Mucosa of stomach (tissue), 1 donor: ENCODE data around the gene PARD3.

Source experiments
- H3K27me3 ChIP-seq: one replicate; pipeline ENCODE4 v1.7.0; 2013; ENCODE audit warnings: mild to moderate bottlenecking, low read length; ENCODE audit not compliant: control insufficient read depth, insufficient read depth
- H3K36me3 ChIP-seq: one replicate; pipeline ENCODE4 v1.7.0; 2013; ENCODE audit warnings: low read length; ENCODE audit not compliant: control insufficient read depth, insufficient read depth
- H3K4me1 ChIP-seq: one replicate; pipeline ENCODE4 v1.7.0; 2013; ENCODE audit warnings: mild to moderate bottlenecking, low read length; ENCODE audit not compliant: control insufficient read depth, insufficient read depth
- H3K4me3 ChIP-seq: one replicate; pipeline ENCODE4 v1.7.0; 2013; ENCODE audit warnings: low read length
- H3K9ac ChIP-seq: one replicate; pipeline ENCODE4 v1.7.0; 2013; ENCODE audit warnings: mild to moderate bottlenecking, low read length, moderate library complexity
- H3K9me3 ChIP-seq: one replicate; pipeline ENCODE4 v1.7.0; 2013; ENCODE audit warnings: mild to moderate bottlenecking, low read length, moderate library complexity; ENCODE audit not compliant: control insufficient read depth
- donor health status: Pancreatic carcinoma.

Gene PARD3

GRCh38 chr10:34175121-34175520, 640.0 kb downstream of the PARD3 start:
- Histone ChIP-seq H3K36me3 (no peaks in the 10 kb centered on the region), H3K27me3 (no peaks in the 10 kb centered on the region), H3K9me3 (no peaks in the 10 kb centered on the region), H3K4me1 (no peaks in the 10 kb centered on the region), H3K4me3 (no peak overlapping the region), H3K9ac (no peak overlapping the region)

- H3K4me3 ChIP-seq, result no peak overlapping the region
- no peaks in the 10 kb centered on the region for H3K9me3 ChIP-seq
- H3K4me1 ChIP-seq, result no peaks in the 10 kb centered on the region
- H3K27me3 ChIP-seq, result no peaks in the 10 kb centered on the region
- H3K36me3 ChIP-seq, result no peaks in the 10 kb centered on the region
- H3K9ac ChIP-seq, result no peak overlapping the region
Observed at GRCh38 chr10:34172936-34173533, 642.1 kb downstream of the PARD3 start.

GRCh38 chr10:34171957-34172527, 643.1 kb downstream of the PARD3 start:
- H3K27me3 ChIP-seq, result no peaks in the 10 kb centered on the region
- H3K4me3 ChIP-seq, result no peak overlapping the region
- no peaks in the 10 kb centered on the region for H3K4me1 ChIP-seq
- H3K9ac ChIP-seq, result no peak overlapping the region
- H3K36me3 ChIP-seq, result no peaks in the 10 kb centered on the region
- H3K9me3 ChIP-seq, result no peaks in the 10 kb centered on the region

GRCh38 chr10:34169677-34170076, 645.4 kb downstream of the PARD3 start:
- H3K9me3 ChIP-seq, result no peaks in the 10 kb centered on the region
- H3K27me3 ChIP-seq, result no peaks in the 10 kb centered on the region
- no peaks in the 10 kb centered on the region for H3K36me3 ChIP-seq
- no peak overlapping the region for H3K4me3 ChIP-seq
- H3K9ac ChIP-seq, result no peak overlapping the region
- H3K4me1 ChIP-seq, result no peaks in the 10 kb centered on the region

GRCh38 chr10:34169131-34169530, 646.0 kb downstream of the PARD3 start:
- Histone ChIP-seq H3K9me3 (no peaks in the 10 kb centered on the region), H3K36me3 (no peaks in the 10 kb centered on the region), H3K4me3 (no peak overlapping the region), H3K4me1 (no peaks in the 10 kb centered on the region), H3K9ac (no peak overlapping the region), H3K27me3 (no peaks in the 10 kb centered on the region)

- Histone ChIP-seq H3K9ac (no peak overlapping the region), H3K4me3 (no peak overlapping the region), H3K27me3 (no peaks in the 10 kb centered on the region), H3K36me3 (no peaks in the 10 kb centered on the region), H3K9me3 (no peaks in the 10 kb centered on the region), H3K4me1 (no peaks in the 10 kb centered on the region)
Observed at GRCh38 chr10:34168439-34168838, 646.7 kb downstream of the PARD3 start.

- no peak overlapping the region for H3K9ac ChIP-seq
- no peak overlapping the region for H3K4me3 ChIP-seq
- no peaks in the 10 kb centered on the region for H3K36me3 ChIP-seq
- no peaks in the 10 kb centered on the region for H3K27me3 ChIP-seq
- no peaks in the 10 kb centered on the region for H3K9me3 ChIP-seq
- peaks cover 4% of the 10 kb centered on the region for H3K4me1 ChIP-seq
Observed at GRCh38 chr10:34166823-34167222, 648.3 kb downstream of the PARD3 start.

GRCh38 chr10:34166354-34166753, 648.7 kb downstream of the PARD3 start:
- H3K4me1 ChIP-seq, result peaks cover 4% of the 10 kb centered on the region

GRCh38 chr10:34164029-34164428, 651.1 kb downstream of the PARD3 start:
- Histone ChIP-seq H3K9me3 (no peaks in the 10 kb centered on the region), H3K4me3 (no peak overlapping the region), H3K4me1 (peaks cover 4% of the 10 kb centered on the region), H3K36me3 (no peaks in the 10 kb centered on the region), H3K9ac (no peak overlapping the region), H3K27me3 (no peaks in the 10 kb centered on the region)

More at GRCh38 chr10:34166354-34166753, 648.7 kb downstream of the PARD3 start:
- Histone ChIP-seq H3K36me3 (no peaks in the 10 kb centered on the region), H3K27me3 (no peaks in the 10 kb centered on the region), H3K9ac (no peak overlapping the region), H3K9me3 (no peaks in the 10 kb centered on the region), H3K4me3 (no peak overlapping the region)

GRCh38 chr10:34163075-34163905, 651.8 kb downstream of the PARD3 start:
- peaks cover 4% of the 10 kb centered on the region for H3K4me1 ChIP-seq
- no peaks in the 10 kb centered on the region for H3K36me3 ChIP-seq
- H3K9me3 ChIP-seq, result no peaks in the 10 kb centered on the region
- no peaks in the 10 kb centered on the region for H3K27me3 ChIP-seq
- H3K4me3 ChIP-seq, result no peak overlapping the region
- no peak overlapping the region for H3K9ac ChIP-seq

GRCh38 chr10:34161777-34162370, 653.2 kb downstream of the PARD3 start:
- Histone ChIP-seq H3K4me1 (peaks cover 4% of the 10 kb centered on the region), H3K4me3 (no peak overlapping the region), H3K9ac (no peak overlapping the region), H3K27me3 (no peaks in the 10 kb centered on the region), H3K9me3 (no peaks in the 10 kb centered on the region), H3K36me3 (no peaks in the 10 kb centered on the region)

GRCh38 chr10:34160595-34160994, 654.5 kb downstream of the PARD3 start:
- no peak overlapping the region for H3K4me3 ChIP-seq
- H3K9ac ChIP-seq, result no peak overlapping the region
- no peaks in the 10 kb centered on the region for H3K36me3 ChIP-seq
- no peaks in the 10 kb centered on the region for H3K9me3 ChIP-seq
- no peaks in the 10 kb centered on the region for H3K27me3 ChIP-seq
- H3K4me1 ChIP-seq, result peaks cover 4% of the 10 kb centered on the region
